Stimulated activated CD4-positive, alpha-beta T cell treated with anti-CD3 and anti-CD28 coated beads, Interleukin-1b, Interleukin-23, amount 100 ng/mL, for 1 hour (primary cell): ENCODE measurements around the gene TECTB.

Source experiments
- DNase-seq, 2 donors: peaks; one replicate each; pipeline ENCODE4 v3.0.0-alpha.2; 2020; ENCODE audit warnings: low read depth in 2 of 2

Gene TECTB

DNA sequence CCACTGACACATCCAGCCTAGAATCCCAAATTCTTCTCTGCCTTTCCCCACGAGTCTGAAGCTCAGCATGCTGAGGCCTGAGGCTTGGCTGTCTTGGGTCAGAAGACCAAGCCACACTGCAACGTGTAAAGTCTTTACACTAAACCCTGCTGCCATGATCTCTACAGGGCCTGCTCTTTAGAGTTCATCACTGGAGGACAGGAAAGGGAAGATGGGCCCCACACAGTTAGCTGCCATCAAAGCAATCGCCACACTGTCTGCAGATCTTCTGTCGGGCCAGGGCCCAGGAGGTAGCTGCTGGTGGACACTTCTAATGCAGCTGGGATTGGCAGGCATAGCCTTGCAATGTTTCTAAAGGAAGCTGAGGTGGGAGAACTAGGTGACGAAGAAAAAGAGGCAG lies 8.4 kb upstream of the TECTB start:
- no peak for DNase-seq

DNA sequence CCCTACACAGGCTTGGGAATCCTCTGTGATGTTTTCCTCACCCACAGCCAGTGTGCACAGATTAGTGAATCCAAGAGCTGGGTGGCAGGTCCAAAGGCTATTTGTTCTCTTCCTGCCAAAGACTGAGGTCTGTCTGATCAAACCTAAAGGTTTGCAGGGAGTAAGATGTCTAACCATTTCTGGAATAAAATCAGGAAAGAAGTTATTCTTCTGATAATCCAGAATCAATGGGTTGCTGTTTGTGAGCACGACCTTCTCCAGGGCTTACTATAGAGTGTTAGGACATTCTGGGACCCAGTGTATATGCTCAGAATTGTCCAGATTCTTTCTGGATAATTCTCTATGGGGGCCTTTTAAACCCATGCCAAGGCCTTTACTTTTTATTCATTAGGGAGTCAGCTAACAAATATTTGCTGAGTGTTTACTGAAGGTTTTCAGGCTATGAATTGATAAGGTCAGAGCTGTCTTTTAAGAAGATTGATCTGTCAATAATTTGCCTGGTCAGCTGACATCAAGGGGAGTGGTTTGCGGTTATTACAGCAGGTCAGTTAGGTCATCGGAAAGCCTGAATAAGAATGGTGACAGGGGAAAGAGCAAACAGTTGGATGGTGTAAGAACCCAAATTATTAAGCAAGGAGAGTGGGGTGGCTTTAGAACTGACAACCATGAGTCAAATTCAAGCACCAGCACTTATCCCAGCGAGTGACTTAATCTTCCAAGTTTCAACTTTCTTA lies 7.5 kb upstream of the TECTB start:
- no peak for DNase-seq

DNA sequence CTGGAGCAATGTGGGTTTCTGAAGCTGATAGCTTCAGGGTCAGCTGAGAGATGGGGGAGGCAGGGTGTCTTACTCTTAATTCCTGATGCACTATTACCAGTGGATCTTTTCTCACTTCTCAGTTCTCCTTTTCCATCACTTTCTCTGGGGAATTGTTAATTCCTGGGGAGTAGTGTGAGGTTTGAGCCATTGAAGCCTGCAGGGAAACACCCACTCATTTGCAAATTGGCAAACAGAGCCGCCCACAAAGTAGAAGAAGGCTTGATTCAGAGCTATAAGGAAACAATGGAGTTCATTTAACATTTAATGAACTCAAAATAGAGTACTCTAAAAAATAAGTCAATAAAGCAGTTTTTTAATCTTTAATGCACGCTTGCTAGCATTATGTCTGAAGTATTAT lies 4.3 kb upstream of the TECTB start:
- no peak for DNase-seq

DNA sequence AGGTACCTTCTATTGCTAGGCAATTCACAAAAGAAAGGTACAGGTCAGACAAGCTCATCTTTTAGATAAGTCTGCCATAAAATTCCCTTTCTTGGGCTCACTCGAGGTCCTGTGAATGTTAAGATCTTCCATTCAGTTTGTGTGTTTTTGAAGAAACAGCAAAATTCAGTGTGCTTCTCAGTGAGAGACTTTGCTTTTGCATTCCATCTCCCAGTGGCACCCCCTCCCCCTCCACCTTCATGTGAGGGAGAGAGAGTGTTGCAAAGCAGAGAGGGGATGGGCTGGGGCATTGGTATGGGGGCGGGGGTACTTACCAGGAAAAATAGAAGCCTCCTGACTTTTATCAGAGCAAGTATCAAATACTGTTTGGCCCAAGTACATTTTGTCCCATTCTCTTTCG lies 3.8 kb upstream of the TECTB start:
- DNase-seq, result no peak

DNA sequence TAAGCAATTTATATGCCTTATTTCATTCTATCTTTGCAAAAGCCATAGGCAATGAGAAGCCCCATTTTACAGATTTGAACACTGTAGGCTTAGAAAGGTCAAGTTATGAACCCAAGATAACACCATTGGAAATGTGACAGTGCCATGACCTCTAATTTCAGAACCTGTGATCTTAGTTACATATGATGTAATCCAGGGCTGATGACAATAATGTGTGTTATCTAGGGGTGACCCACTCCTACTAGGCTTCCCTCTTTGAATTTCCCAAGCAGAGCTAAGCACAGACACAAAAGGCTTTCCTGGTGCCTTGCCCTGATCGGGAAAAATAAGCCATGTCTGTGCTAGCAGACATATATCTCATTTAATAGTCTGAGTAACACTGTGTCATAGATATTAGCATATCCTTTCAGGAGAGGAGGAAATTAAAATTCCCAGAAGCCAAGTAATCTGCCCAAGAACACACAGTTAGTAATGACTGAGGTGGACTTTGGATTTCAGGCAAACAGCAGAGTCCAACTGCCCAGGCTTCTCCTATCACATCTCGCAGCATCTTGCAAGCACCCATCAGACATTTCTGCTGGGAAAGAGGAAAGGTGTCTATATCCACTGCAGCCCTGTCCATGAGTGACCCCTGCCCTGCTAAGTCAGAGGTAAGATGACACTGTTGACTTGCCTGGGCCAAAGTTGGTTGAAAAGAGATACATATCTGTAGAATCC lies 2.8 kb upstream of the TECTB start:
- DNase-seq, result no peak

DNA sequence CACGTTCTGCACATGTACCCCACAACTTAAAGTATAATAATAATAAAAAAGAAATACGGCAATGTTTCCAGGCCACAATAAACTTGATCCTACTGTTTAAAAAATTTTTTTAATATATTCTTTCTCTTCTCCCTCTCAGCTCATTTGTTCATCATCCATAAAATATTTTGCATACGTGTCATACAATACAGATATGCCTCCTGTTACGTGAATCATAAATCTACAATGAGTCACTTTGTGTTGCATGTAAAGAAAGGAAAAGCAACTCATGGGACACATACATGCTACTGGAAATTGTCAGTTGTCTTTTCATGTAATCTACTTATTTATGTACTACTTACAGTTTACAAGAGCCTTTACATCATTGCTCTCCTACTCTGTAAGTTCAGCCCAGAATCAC lies 1.1 kb upstream of the TECTB start:
- no peak for DNase-seq

DNA sequence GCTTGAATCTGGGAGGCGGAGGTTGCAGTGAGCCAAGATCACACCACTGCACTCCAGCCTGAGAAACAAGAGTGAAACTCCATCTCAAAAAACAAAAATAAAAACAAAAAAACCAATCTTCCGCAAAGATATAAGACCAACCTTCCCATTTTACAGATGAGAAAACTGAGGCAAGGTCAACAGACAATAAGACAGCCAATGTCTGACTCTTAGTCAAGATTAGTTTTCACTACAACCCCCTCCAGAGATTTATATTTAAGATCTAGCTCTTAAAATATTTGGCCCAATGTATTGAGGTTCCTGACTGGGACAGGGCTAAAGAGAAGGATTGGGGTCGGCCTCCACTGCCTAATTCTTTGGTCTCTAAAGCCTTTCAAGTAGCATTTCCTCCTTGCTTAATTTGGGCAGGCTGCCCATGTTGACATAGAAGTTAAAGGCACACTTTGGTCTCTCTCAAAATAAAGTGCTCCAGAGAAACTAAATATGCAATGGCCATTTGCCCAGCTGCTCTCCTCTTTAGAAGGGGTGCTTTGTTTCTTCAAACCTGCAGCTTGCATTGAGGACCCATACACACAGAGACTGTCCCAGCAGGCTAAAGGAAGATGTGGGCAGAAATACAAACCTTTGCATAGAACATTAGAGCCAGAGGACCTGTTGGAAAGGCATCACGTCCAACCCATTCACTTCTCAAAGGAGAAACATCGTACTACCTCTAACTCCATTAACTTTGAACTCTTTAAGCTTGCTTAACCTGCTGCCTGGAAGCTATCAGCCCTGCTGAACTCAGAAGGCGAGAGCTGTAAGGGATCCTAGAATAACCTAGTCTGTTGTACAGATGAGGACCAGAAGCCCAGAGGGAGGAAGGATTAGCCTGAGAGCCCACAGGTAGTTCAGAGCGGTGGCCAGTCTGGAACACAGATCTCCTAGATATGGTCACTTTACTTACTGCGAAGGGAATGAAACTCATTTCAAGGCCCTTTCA lies 3.9 kb downstream of the TECTB start:
- no peak for DNase-seq

DNA sequence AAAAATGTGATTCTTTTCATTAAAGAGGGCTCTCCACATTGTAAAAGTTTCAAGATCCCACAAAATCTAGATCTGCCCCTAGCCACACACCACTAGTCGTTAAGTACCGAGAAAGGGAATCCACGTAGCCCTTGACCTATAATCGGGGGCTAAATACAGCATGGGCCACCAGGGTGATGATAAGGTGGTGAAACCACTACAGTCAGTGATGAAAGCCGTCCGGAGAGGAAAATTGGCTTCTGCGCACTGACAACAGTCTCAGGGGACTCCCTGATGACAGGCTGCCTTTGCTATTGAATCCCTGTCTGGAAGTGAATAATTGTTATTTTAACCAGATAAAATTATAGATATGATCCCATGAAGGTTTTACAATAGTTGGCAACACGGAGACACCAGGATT lies 4.6 kb downstream of the TECTB start:
- no peak for DNase-seq

DNA sequence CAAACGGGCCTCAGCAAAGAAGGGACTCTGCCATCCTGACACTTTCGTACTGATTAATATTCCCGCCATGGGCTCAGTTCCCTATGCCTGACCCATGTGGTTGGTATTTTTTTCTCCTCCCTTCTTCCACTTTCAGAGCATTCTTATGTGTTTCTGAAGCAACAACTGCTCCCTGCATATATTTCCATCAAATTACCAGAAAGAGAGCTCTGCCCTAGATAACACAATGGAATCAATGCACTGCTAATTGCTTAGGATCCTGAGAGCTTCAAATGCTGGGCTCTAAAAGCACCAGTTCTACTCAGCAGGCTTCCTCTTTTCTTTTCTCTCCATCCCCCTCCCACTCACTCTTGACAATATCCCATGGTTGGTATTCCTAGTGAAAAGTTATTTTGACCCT lies 5.3 kb downstream of the TECTB start:
- no peak for DNase-seq

DNA sequence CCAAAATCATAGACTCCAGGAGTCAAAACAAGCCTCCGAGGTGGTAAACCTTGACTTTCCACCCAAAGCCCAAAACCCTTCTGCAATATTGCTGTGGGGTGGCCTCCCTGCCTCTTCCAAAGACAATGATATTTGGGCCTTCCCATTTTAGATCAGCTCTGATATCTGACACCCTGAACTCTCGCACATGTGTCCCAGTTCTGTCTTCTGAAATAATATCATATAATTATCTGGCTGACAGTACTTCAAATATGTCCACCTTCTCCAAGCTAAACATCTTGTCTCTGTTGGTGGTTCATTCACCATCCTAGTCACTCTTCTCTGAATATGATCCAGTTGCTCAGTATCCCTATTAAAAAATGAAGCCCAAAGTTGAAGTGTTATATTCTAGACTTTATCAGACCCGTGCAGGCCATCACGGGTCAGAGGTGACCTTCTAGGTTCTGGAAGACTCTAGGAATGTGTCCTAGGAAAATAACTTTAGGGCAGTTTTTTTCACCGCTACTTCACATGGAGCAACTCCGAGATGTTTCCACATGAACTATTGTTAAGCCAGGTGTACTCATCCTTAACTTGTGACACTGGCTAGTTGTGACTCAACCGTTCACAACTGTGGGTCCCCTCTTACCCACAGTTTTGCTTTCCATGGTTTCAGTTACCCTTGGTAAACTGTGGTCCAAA lies 6.3 kb downstream of the TECTB start:
- DNase-seq, result no peak

DNA sequence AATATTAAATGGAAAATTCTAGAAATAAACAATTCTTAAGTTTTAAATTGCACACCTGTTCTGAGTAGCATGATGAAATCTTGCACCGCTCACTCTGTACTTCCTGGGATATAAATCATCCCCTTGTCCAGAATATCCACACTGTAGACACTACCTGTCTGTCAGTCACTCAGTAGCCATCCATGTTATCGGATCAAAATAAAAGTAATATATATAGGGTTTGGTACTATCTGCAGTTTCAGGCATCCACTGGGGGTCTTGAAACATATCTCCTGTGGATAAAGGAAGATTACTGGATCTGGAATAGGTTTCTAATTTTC lies 6.8 kb downstream of the TECTB start:
- no peak for DNase-seq

DNA sequence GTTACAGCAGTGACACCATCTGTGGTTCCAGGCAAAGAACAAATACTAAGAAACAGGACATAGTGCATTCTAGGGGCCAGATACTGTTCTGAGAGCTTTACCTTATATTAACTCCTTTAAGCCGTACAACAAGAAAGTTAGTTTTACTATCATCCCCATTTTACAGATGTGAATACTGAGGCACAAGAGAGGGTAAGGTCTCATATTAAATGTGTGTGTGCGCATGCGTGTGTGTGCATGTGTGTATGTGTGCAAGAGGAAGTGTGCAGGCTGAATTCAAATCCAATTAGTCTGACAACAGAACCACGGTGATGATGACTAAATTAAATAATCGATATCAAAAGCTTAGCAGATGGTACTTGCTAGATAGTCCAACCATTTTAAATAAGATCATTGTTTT lies 11.0 kb downstream of the TECTB start:
- DNase-seq, result no peak

DNA sequence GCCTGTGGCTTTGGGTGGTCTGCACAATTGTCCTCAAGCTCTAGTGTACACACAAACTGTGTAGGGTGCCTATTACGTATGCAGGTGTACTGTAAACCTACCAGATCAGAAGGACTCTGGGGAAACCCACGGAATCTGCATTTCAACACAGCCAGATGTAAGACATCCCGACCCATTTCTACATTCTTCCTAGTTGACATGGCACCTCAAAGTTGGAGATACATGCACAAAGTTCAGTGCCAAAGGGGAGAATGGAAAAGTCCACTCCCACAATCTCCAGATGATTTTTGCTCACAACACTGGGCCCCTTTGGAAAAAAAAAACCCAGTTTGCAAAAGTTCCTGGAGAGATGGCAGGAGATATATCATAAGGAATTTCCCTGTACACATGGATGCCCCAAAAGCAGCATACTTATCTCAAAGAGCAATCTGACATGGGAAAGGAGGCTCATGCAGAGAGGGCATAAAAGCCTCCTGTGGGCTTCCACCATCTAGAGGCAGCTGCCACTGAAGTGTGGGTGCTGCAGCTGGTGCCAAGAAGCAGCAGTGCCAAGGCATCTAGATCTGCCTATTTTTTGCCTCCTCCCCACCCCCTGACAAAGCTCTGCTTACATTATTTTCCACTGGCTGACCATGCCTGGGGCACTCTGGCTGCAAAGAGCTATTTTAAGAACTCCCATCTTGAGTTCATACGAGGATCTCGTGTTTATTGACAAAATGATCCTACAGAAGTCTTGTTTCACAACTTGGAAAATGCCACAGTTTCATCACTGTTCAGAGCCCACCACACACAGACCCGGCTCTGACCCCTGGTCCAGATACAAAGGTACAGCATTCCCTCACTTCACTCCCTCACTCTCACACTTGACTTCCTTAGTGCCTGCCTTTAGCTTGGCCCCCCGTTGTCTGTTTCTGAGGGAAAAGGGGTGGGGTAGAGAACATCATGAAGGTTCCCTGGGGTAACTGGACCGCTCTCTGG lies 12.9 kb downstream of the TECTB start:
- DNase-seq, result no peak

DNA sequence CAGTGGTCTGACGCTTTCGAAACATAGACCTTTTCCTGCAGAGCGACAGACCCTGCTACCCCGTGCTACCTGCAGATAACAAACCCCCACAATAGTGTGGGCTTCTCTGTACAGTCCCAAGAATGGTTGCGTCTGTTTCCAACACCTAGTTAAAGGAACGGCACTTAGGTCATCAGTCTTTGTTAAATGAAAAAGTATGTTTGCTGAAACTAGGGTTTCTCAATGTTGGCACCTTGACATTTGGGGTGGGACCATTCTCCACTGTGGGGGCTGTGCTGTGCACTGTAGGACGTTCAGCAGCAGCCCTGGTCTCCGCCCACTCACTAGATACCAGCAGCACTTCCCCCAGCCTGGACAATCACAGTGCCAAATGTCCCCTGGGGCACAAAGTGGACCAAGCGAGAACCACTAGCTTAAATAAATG lies 13.7 kb downstream of the TECTB start:
- DNase-seq, result no peak

DNA sequence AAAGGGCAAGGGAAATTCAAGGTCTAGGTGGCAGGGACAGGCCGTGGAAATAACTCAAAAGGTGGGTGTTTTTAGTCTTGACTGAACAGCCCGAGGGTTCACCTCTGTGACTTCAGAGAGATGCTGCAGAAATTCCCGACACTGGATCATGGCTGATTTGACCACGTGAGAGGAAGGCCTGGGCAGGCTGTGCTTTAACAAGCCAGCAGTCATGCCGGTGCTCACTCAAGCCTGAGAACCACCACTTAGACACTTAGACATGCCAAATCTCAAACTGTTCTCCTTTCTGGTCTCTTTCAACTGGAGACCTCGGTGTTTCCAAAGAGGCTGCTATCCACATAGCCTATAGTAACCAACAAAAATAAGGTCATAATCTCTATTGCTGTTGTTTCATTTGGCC lies 15.4 kb downstream of the TECTB start:
- no peak for DNase-seq

DNA sequence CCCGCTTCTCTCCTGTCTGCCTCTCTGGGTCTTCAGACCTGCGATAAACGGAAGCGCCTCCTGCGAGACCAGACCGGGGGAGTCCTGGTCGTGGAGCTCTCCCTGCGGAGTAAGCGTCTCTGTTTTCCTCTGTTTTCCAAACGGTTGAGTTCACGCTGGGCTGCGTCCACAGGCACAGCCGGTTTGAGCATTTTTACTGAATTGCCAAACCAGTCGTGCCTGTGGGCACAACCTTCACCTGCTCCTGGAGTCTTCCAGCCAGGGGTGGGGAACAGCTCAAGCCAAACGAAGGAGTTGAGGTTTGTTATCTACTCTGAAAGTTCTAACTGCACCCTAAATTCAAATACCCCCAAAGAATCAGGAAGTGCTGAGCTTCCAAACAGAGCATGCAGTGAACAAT lies 16.3 kb downstream of the TECTB start:
- no peak for DNase-seq

DNA sequence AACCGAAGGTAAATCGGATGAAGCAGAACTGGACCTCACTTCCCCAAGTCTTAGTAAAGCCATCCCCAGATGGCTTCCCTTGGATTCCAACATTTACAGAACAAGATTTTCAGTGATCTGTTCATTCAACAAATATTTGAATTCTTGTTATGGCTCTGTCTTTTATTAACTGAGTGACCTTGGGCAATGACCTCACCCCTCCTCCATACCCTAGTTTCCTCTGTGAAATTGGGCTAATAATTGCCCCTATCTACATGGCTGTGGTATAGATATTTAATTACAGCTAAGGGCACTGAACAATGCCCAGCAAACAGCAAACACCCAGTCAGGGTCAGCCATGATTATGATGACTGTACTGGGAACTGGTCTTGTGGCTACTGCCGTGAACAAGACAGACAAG lies 19.1 kb downstream of the TECTB start:
- DNase-seq, result no peak

DNA sequence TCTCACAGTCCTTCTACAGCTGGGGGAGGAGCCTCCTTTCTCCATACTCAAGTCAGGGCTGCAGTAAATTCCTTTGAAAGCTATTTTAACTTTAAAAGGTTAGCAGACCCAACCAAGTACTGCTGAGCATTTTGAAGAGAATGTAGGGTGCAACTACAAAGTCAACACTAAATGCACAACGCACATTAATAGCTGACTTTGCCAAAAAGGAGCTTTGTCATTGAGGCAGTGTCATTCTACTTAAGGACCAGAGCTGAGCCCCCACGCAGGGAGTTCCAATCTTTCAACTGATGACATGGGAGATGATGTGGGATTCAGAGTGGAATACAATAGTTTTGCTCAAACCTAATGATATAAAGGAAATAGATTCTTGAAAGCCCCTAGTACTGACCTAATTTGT lies 20.3 kb downstream of the TECTB start:
- no peak for DNase-seq

DNA sequence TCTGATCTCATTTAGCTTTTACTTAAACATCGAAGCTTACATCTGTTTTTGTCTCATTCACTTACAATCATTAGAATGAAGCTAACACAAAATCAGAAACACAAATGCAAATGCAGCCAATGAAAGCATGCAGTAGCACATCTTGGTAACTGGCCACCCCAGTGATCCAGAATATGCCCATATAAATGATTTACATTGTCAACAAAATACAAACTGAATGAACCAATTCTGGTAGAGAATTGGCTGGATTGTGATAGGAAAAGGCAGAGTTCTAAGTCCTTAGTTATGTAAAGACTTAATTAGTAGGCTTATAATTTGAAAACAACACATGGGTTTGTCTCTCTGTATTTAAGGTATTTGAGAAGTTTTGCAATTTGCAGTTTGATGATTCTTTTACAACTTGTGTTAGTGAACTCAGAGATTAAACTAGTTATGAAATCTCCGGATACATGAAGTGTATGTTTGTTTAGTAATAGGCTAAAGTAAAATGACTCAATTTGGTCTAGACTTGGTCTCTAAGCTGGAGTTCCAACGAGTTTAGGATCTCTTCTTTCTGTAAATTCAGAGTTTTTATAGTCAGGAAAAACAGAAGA lies 21.2 kb downstream of the TECTB start:
- DNase-seq, result no peak

DNA sequence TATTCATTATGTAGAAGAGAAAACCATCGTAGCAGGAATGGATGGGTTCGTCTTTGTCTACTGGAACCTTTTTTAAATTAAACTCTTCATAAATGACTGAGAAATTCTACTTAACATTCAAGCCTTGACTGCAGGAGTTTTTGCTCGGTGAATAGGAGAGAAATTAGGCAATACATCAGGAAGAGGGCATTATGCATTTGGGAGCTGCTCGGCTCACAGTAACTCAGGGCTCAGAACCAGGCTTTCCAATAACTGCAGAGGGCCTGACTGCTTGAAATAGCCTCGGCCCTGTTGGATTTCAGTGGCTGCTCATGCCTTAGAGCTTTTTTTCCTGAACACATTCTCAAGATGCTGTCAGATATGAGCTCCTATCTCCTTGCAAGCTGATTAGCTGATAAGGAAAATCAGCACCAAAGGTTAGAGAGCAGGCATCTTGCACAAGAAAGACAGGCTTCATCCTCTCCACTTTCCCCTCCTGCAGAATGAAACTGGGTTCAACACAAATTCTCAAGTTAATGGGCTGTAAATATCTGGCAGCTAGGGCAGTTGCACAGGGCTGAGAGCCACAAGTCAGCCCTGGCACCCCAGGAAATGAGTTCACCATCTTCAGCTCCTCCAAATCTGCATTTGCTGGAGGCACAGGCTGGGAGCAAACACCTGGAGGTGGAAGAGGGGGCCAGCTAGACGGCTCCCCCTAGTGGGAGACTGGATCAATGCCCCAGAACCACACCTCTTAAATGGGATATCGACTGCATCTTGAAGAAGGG lies 24.3 kb downstream of the TECTB start:
- no peak for DNase-seq
